HepG2 (cell line): ENCODE data around the gene HMCN1. TPM values are rescaled to one million over a fixed set of nuclear protein-coding genes. Genes with fewer than 3 reads are reported as not detected.

Experiments used
- ATAC-seq: fragments of 200-7000 bp; cut with Tn5 transposase; 3 replicates; pipeline ENCODE4 v1.9.1; 2020; ENCODE audit warnings: mild to moderate bottlenecking, moderate library complexity
- BruUV-seq: library from RNA; stranded (reverse); fragments of 400-500 nt; replicated peaks from 2 replicates; lab custom pipeline; 2021; lab: Mats Ljungman, UMichigan
- CTCF ChIA-PET: fragments of 300-600 bp; formaldehyde crosslinking; extraction: SDS; loops from one replicate; lab custom pipeline; 2021; ENCODE audit warnings: low total read pairs, inconsistent platforms, low intra/inter-chr PET ratio; lab: Yijun Ruan, JAX
- POLR2A ChIA-PET: fragments of 350-600 bp; sonication (Branson Sonifier 250); formaldehyde crosslinking; loops from one replicate; lab custom pipeline; 2020; ENCODE audit warnings: antibody characterized with exemption, inconsistent platforms; lab: Yijun Ruan, JAX
- DNase-seq: peaks from one replicate; pipeline ENCODE4 v3.0.0-alpha.2; 2015; ENCODE audit warnings: low spot score
- FAIRE-seq: peaks from 3 replicates; lab custom pipeline; 2011; peaks lifted over from hg19 to GRCh38; lab: Jason Lieb, UNC
- H2AFZ ChIP-seq: one replicate; pipeline ENCODE4 v1.6.1; 2011; ENCODE audit warnings: low read length, inconsistent platforms
- H3K27ac ChIP-seq: fragments of 300-600 bp; 3 replicates; pipeline ENCODE4 v1.8.0; 2011; ENCODE audit warnings: mixed run types, mild to moderate bottlenecking, mixed read lengths, low read length, inconsistent platforms; ENCODE audit not compliant: insufficient read depth; ENCODE audit errors: extremely low read length
- H3K27me3 ChIP-seq, 2 experiments: fragments of 200-600 bp in 1 of 2; 2 replicates in 1 of 2; 3 replicates in 1 of 2; pipeline versions ENCODE4 v1.6.0 to v1.8.0; 2011; ENCODE audit warnings: low read length in 2 of 2, mild to moderate bottlenecking in 2 of 2, moderate library complexity in 2 of 2, inconsistent platforms in 1 of 2; ENCODE audit not compliant: insufficient read depth in 2 of 2, control insufficient read depth in 1 of 2
- H3K36me3 ChIP-seq, 2 experiments: fragments of 200-600 bp in 1 of 2; replicated peaks in 1 of 2; 2 replicates in 1 of 2; 3 replicates in 1 of 2; pipeline versions ENCODE4 v1.5.1 to v1.8.0; 2011; ENCODE audit warnings: low read length in 2 of 2, inconsistent platforms in 1 of 2; ENCODE audit not compliant: insufficient read depth in 2 of 2, control insufficient read depth in 1 of 2
- H3K4me1 ChIP-seq: 2 replicates; pipeline ENCODE4 v1.5.1; 2012; ENCODE audit warnings: low read length, inconsistent platforms; ENCODE audit not compliant: insufficient read depth
- H3K4me2 ChIP-seq: 2 replicates; pipeline ENCODE4 v1.6.0; 2011; ENCODE audit warnings: low read depth, low read length, inconsistent platforms
- H3K4me3 ChIP-seq, 3 experiments: fragments of 200-600 bp in 1 of 3; sonication (generic), shearing (Covaris generic) in 1 of 3; replicated peaks in 1 of 3; 2 replicates each; pipeline ENCODE4 v1.5.1; 2011 to 2016; ENCODE audit warnings: low read length in 3 of 3, inconsistent platforms in 2 of 3, low read depth in 2 of 3, mild to moderate bottlenecking in 2 of 3, control low read depth in 1 of 3, mixed read lengths in 1 of 3; ENCODE audit not compliant: insufficient read depth in 1 of 3
- H3K79me2 ChIP-seq: one replicate; pipeline ENCODE4 v1.6.1; 2011; ENCODE audit warnings: low read length, inconsistent platforms; ENCODE audit not compliant: insufficient read depth
- H3K9ac ChIP-seq: 2 replicates; pipeline ENCODE4 v1.6.0; 2011; ENCODE audit warnings: mild to moderate bottlenecking, low read depth, low read length, inconsistent platforms; ENCODE audit not compliant: insufficient read depth
- H3K9me3 ChIP-seq: 2 replicates; pipeline ENCODE4 v1.5.1; 2012; ENCODE audit warnings: mild to moderate bottlenecking, low read length
- H4K20me1 ChIP-seq: 2 replicates; pipeline ENCODE4 v1.6.0; 2011; ENCODE audit warnings: inconsistent platforms, mild to moderate bottlenecking, low read length, moderate library complexity; ENCODE audit not compliant: insufficient read depth
- CREM ChIP-seq, 2 experiments: sonication (generic) in 1 of 2; formaldehyde crosslinking in 1 of 2; IDR thresholded peaks; 2 replicates each; pipeline versions ENCODE4 v1.4.0 to v1.6.1; 2016 to 2020; ENCODE audit warnings: antibody characterized with exemption in 1 of 2, mild to moderate bottlenecking in 1 of 2, missing genetic modification reagents in 1 of 2
- HOXD1 ChIP-seq: sonication (generic); formaldehyde crosslinking; IDR thresholded peaks from 2 replicates; pipeline ENCODE4 v1.5.0; 2020; ENCODE audit warnings: missing genetic modification reagents
- LRRFIP1 ChIP-seq: sonication (generic); formaldehyde crosslinking; conservative IDR thresholded peaks from 2 replicates; pipeline ENCODE4 v1.4.0; 2020; ENCODE audit warnings: missing genetic modification reagents
- NPAS2 ChIP-seq: sonication (generic); formaldehyde crosslinking; IDR thresholded peaks from 2 replicates; pipeline ENCODE4 v1.8.0; 2022; ENCODE audit warnings: mild to moderate bottlenecking, missing genetic modification reagents, borderline replicate concordance
- PRDM15 ChIP-seq: sonication (generic); formaldehyde crosslinking; IDR thresholded peaks from 2 replicates; pipeline ENCODE4 v1.4.0; 2020; ENCODE audit warnings: missing genetic modification reagents
- ZBTB37 ChIP-seq: sonication (generic); formaldehyde crosslinking; IDR thresholded peaks from 2 replicates; pipeline ENCODE4 v1.4.0; 2020; ENCODE audit warnings: mild to moderate bottlenecking, missing genetic modification reagents
- ZNF335 ChIP-seq: sonication (generic); formaldehyde crosslinking; IDR thresholded peaks from 2 replicates; pipeline ENCODE4 v1.4.0; 2020; ENCODE audit warnings: missing genetic modification reagents
- ZNF549 ChIP-seq: sonication (generic); formaldehyde crosslinking; IDR thresholded peaks from 2 replicates; pipeline ENCODE4 v1.5.0; 2020; ENCODE audit warnings: missing genetic modification reagents
- WGBS: methylation state at CpG from one replicate; pipeline ENCODE4 v1.1.6; 2017; ENCODE audit warnings: low lambda C conversion rate; 5-methylcytosine and 5-hydroxymethylcytosine counted together
- in situ Hi-C: cut with HindIII; loops from 2 replicates; pipeline ENCODE4 v1.10.0; 2017; ENCODE audit warnings: low pct_unique_long_range_greater_than_20kb; ENCODE audit not compliant: extremely low pct_ligation_motif_present
- intact Hi-C: fragments of 100-400 bp; cut with micrococcal nuclease; formaldehyde crosslinking; loops from one replicate; pipeline ENCODE4 v1.10.0; 2022; ENCODE audit not compliant: unreplicated experiment
- polyA plus RNA-seq, 8 experiments: library from polyadenylated mRNA; depleted of rRNA in 3 of 8; stranded (reverse) in 7 of 8; unstranded in 1 of 8; fragments of >200 nt; fragmentation: Illumina TruSeq in 4 of 8; extraction: Trizol in 4 of 8; gene quantifications; 2 replicates each; pipeline versions ENCODE4 v1.2.1 to v1.2.3, GENCODE V29; 2011 to 2016; ENCODE audit warnings: low read depth in 4 of 8, missing spikeins in 1 of 8, mixed read lengths in 1 of 8; ENCODE audit not compliant: insufficient read depth in 1 of 8
- total RNA-seq, 5 experiments: library from RNA; depleted of rRNA; stranded (reverse); fragments of >200 nt; fragmentation: Illumina TruSeq; extraction: Trizol; gene quantifications; 2 replicates each; pipeline ENCODE4 v1.2.3, GENCODE V29; 2016; ENCODE audit warnings: low read depth in 1 of 5

HMCN1 gene
- total and polyA plus RNA-seq, 2 of the 13 experiments (the other 11 are each of a cell fraction or from before 2014, with no cell fraction given), result 0.03 TPM; not detected in 1

- H3K4me2 ChIP-seq, result no peak overlapping the region
- H3K36me3 ChIP-seq, result no peaks in the 10 kb centered on the region
- H3K27ac ChIP-seq, result no peak overlapping the region
- BruUV-seq, result no TSS peak
- H3K9me3 ChIP-seq, result no peaks in the 10 kb centered on the region
- H3K4me1 ChIP-seq, result no peaks in the 10 kb centered on the region
- WGBS, result 0% methylated on average over 2 of the region's 2 CpGs
- FAIRE-seq (no peak), ATAC-seq (no peak), DNase-seq (no peak)
- TF ChIP-seq CREM (IDR thresholded peaks at IDR 0.05) (no peak), CREM (CRISPR knock-in tag; IDR thresholded peaks at IDR 0.05) (no peak), ZNF335 (CRISPR knock-in tag) (no peak), NPAS2 (CRISPR knock-in tag) (no peak), ZNF549 (no peak), HOXD1 (CRISPR knock-in tag) (no peak), LRRFIP1 (CRISPR knock-in tag) (no peak), ZBTB37 (CRISPR knock-in tag) (no peak), PRDM15 (CRISPR knock-in tag) (no peak)
- no peak overlapping the region for H3K9ac ChIP-seq
- POLR2A ChIA-PET, result no interaction called here
- no peak overlapping the region for H2AFZ ChIP-seq
- CTCF ChIA-PET, result no interaction called here
- H4K20me1 ChIP-seq, result no peaks in the 10 kb centered on the region
- in situ Hi-C loops, result no loop called here
- intact Hi-C loops, result no loop called here
- H3K79me2 ChIP-seq, result no peaks in the 10 kb centered on the region
- H3K27me3 ChIP-seq, result no peaks in the 10 kb centered on the region
- H3K4me3 ChIP-seq, result no peak overlapping the region
Measured at GRCh38 chr1:186191511-186191910, 457.3 kb downstream of the HMCN1 start.
